Retinal pigment epithelial cell (primary cell): ENCODE data around the gene APOBEC3B.

Experiments
- DNase-seq: peaks from one replicate; pipeline ENCODE4 v3.0.0-alpha.2; 2010; ENCODE audit warnings: low read depth
- H3K4me3 ChIP-seq: 2 replicates; pipeline ENCODE4 v1.5.1; 2011; ENCODE audit warnings: mild to moderate bottlenecking, low read length, control low read depth, moderate library complexity
- CTCF ChIP-seq: conservative IDR thresholded peaks from 2 replicates; pipeline ENCODE4 v1.5.1; 2011; ENCODE audit warnings: low read depth, low read length, control low read depth, inconsistent platforms

APOBEC3B gene

GRCh38 chr22:38963872-38964271, 18.3 kb upstream of the APOBEC3B start:
- no peak for TF ChIP-seq CTCF
- DNase-seq = no peak
- no peak overlapping the region for H3K4me3 ChIP-seq

- TF ChIP-seq CTCF = no peak
- H3K4me3 ChIP-seq = no peak overlapping the region
- no peak for DNase-seq
Measured at GRCh38 chr22:38964306-38964705, 17.8 kb upstream of the APOBEC3B start.

- DNase-seq = no peak
- no peak for TF ChIP-seq CTCF
- no peak overlapping the region for H3K4me3 ChIP-seq
Measured at GRCh38 chr22:38964989-38965388, 17.2 kb upstream of the APOBEC3B start.

GRCh38 chr22:38965614-38966379, 16.4 kb upstream of the APOBEC3B start:
- no peak for TF ChIP-seq CTCF
- no peak for DNase-seq
- no peak overlapping the region for H3K4me3 ChIP-seq

- TF ChIP-seq CTCF = no peak
- DNase-seq = no peak
- no peak overlapping the region for H3K4me3 ChIP-seq
Measured at GRCh38 chr22:38966380-38966702, 15.8 kb upstream of the APOBEC3B start.

- TF ChIP-seq CTCF = no peak
- H3K4me3 ChIP-seq = no peak overlapping the region
Measured at GRCh38 chr22:38966942-38967341, 15.2 kb upstream of the APOBEC3B start.

More at GRCh38 chr22:38966942-38967341, 15.2 kb upstream of the APOBEC3B start:
- DNase-seq = no peak
